B cell (primary cell): ENCODE measurements around the gene NEMP1. TPM values are rescaled to one million over a fixed set of nuclear protein-coding genes. Genes with fewer than 3 reads are reported as not detected.

Experiments
- ATAC-seq: fragments of 200-7000 bp; cut with Tn5 transposase; one replicate; pipeline ENCODE4 v1.10.0; 2021; ENCODE audit warnings: low read depth, mild to moderate bottlenecking, moderate number of reproducible peaks, moderate library complexity
- CTCF ChIA-PET: fragments of 350-600 bp; sonication (Branson Sonifier 250); formaldehyde crosslinking; loops from one replicate; lab custom pipeline; 2021; ENCODE audit warnings: antibody characterized with exemption, inconsistent platforms; lab: Charles Lee
- POLR2A ChIA-PET: fragments of 350-600 bp; sonication (Branson Sonifier 250); formaldehyde crosslinking; loops from one replicate; lab custom pipeline; 2021; ENCODE audit warnings: antibody characterized with exemption; lab: Charles Lee
- DNase-seq: peaks from one replicate; pipeline ENCODE4 v3.0.0; 2013
- H2AFZ ChIP-seq: 2 replicates; pipeline ENCODE4 v1.6.1; 2012; ENCODE audit warnings: mild to moderate bottlenecking, low read depth, low read length; ENCODE audit not compliant: insufficient read depth, poor library complexity, severe bottlenecking
- H3K27ac ChIP-seq, 2 donors: 1 replicate in 1 of 2; 2 replicates in 1 of 2; pipeline ENCODE4 v1.5.1; 2012 to 2013; ENCODE audit warnings: low read length in 2 of 2, mild to moderate bottlenecking in 2 of 2, moderate library complexity in 1 of 2
- H3K27me3 ChIP-seq, 4 experiments: fragments of 200-600 bp in 1 of 4; sonication (generic) in 1 of 4; replicated peaks in 1 of 4; 1 replicate in 2 of 4; 2 replicates in 2 of 4; pipeline versions ENCODE4 v1.6.1 to v1.7.0; 2013 to 2016; ENCODE audit warnings: low read length in 3 of 4, mild to moderate bottlenecking in 2 of 4, mixed read lengths in 1 of 4, moderate library complexity in 1 of 4; ENCODE audit not compliant: insufficient read depth in 4 of 4, control insufficient read depth in 3 of 4; ENCODE audit errors: control extremely low read depth in 1 of 4
- H3K36me3 ChIP-seq, 2 experiments: replicated peaks in 1 of 2; 1 replicate in 1 of 2; 2 replicates in 1 of 2; pipeline versions ENCODE4 v1.6.1 to v1.7.1; 2013; ENCODE audit warnings: low read length in 1 of 2; ENCODE audit not compliant: insufficient read depth in 2 of 2, control insufficient read depth in 1 of 2; ENCODE audit errors: control extremely low read depth in 1 of 2, extremely low read depth in 1 of 2
- H3K4me1 ChIP-seq, 2 donors: fragments of 200-600 bp in 1 of 2; sonication (generic) in 1 of 2; 1 replicate in 1 of 2; 2 replicates in 1 of 2; pipeline versions ENCODE4 v1.5.1 to v1.6.1; 2013 to 2017; ENCODE audit warnings: low read length in 2 of 2; ENCODE audit not compliant: control insufficient read depth in 2 of 2, insufficient read depth in 2 of 2
- H3K4me2 ChIP-seq: replicated peaks from 2 replicates; pipeline ENCODE3; 2012; ENCODE audit warnings: mild to moderate bottlenecking, low read depth, low read length; ENCODE audit not compliant: poor library complexity, severe bottlenecking
- H3K4me3 ChIP-seq, 5 experiments: fragments of 200-600 bp in 1 of 5; sonication (generic) in 1 of 5; 1 replicate in 3 of 5; 2 replicates in 2 of 5; pipeline versions ENCODE4 v1.5.1 to v1.7.0; 2011 to 2016; ENCODE audit warnings: low read length in 4 of 5, mild to moderate bottlenecking in 4 of 5, low read depth in 2 of 5, control low read depth in 1 of 5, moderate library complexity in 1 of 5; ENCODE audit not compliant: insufficient read depth in 1 of 5; ENCODE audit errors: control extremely low read depth in 1 of 5, extremely low read depth in 1 of 5
- H3K79me2 ChIP-seq: fragments of 200-600 bp; sonication (generic); one replicate; pipeline ENCODE4 v1.6.0; 2016; ENCODE audit warnings: low read length; ENCODE audit not compliant: control insufficient read depth, insufficient read depth
- H3K9ac ChIP-seq: fragments of 200-600 bp; sonication (generic); 2 replicates; pipeline ENCODE4 v1.6.1; 2017; ENCODE audit warnings: mild to moderate bottlenecking, low read length, moderate library complexity
- H3K9me3 ChIP-seq, 3 donors: one replicate each; pipeline versions ENCODE4 v1.6.1 to v1.7.1; 2013; ENCODE audit warnings: low read length in 2 of 3; ENCODE audit not compliant: control insufficient read depth in 2 of 3, insufficient read depth in 1 of 3; ENCODE audit errors: control extremely low read depth in 1 of 3
- H4K20me1 ChIP-seq: 2 replicates; pipeline ENCODE4 v1.6.0; 2012; ENCODE audit warnings: mild to moderate bottlenecking, low read length; ENCODE audit not compliant: insufficient read depth, control insufficient read depth, poor library complexity, severe bottlenecking
- H3K27ac Mint-ChIP-seq: one replicate; pipeline ENCODE4 v1.8.0; 2021; ENCODE audit warnings: mixed read lengths
- H3K27me3 Mint-ChIP-seq: one replicate; pipeline ENCODE4 v1.8.0; 2021; ENCODE audit warnings: mixed read lengths
- H3K4me1 Mint-ChIP-seq: one replicate; pipeline ENCODE4 v1.8.0; 2021; ENCODE audit warnings: mixed read lengths
- H3K4me3 Mint-ChIP-seq: one replicate; pipeline ENCODE4 v1.8.0; 2021; ENCODE audit warnings: mixed read lengths
- H3K9me3 Mint-ChIP-seq: one replicate; pipeline ENCODE4 v1.8.0; 2022; ENCODE audit warnings: mixed read lengths; ENCODE audit not compliant: insufficient read depth
- CTCF ChIP-seq: fragments of 200-600 bp; IDR thresholded peaks from one replicate; pipeline ENCODE4 v1.8.0; 2022; ENCODE audit warnings: antibody characterized with exemption, mild to moderate bottlenecking
- EZH2 ChIP-seq: IDR thresholded peaks from 2 replicates; pipeline ENCODE4 v1.6.1; 2012; ENCODE audit warnings: borderline replicate concordance, low read depth, mild to moderate bottlenecking, moderate library complexity, low read length; ENCODE audit not compliant: insufficient read depth, poor library complexity, severe bottlenecking
- WGBS: methylation state at CpG from one replicate; pipeline ENCODE4 v1.1.5; 2013; ENCODE audit warnings: missing lambda C conversion rate; ENCODE audit not compliant: insufficient coverage; 5-methylcytosine and 5-hydroxymethylcytosine counted together
- intact Hi-C: fragments of 100-400 bp; cut with micrococcal nuclease; formaldehyde crosslinking; loops from one replicate; pipeline ENCODE4 v1.10.0; 2022
- polyA plus RNA-seq: library from polyadenylated mRNA; depleted of rRNA; stranded (reverse); fragments of >200 nt; gene quantifications from 2 replicates; pipeline ENCODE4 v1.2.3, GENCODE V29; 2012
- total RNA-seq, 2 donors: library from RNA; stranded (reverse); fragments of 120-200 nt in 1 of 2; gene quantifications; 1 replicate in 1 of 2; 2 replicates in 1 of 2; pipeline versions ENCODE4 v1.2.3 to v1.2.4, GENCODE V29; 2013 to 2022

The NEMP1 gene
- total and polyA plus RNA-seq, 2 donors (not counting 1 experiment from before 2014, with no cell fraction given), result 13.6 to 35.0 TPM

GRCh38 chr12:57069523-57069922 lies 9.1 kb downstream of the NEMP1 start:
- H3K4me2 ChIP-seq, result peak overlapping the region; percentile 14
- no peak overlapping the region for H3K4me3 ChIP-seq
- peak overlapping the region; percentile 30 to 53 for H3K27ac ChIP-seq

More at GRCh38 chr12:57069523-57069922, 9.1 kb downstream of the NEMP1 start:
- WGBS, result 19% methylated on average over 3 of the region's 3 CpGs
- POLR2A ChIA-PET, result interaction anchor here (0.6 to 3.1 kb wide), 9 partner anchors 10 to 113 kb away, joined by 3 to 68 read pairs (median 4); partner anchors contain the start of genes NEMP1 and STAT6
- intact Hi-C loops, result loop anchor here (1.0 to 5.0 kb wide), 7 partner anchors 9 to 173 kb away; partner anchors contain the start of gene NEMP1
- Mint-ChIP-seq H3K4me1 (peaks cover 32% of the 10 kb centered on the region), H3K9me3 (no peaks in the 10 kb centered on the region), H3K4me3 (no peak overlapping the region), H3K27ac (peak overlapping the region; percentile 82), H3K27me3 (no peaks in the 10 kb centered on the region)
- Histone ChIP-seq H3K36me3 (peaks cover 8 to 34% of the 10 kb centered on the region in 2 experiments), H3K79me2 (peaks cover 45% of the 10 kb centered on the region), H4K20me1 (no peaks in the 10 kb centered on the region), H3K9me3 (no peaks in the 10 kb centered on the region), H3K9ac (no peak overlapping the region), H2AFZ (peak overlapping the region; percentile 49), H3K27me3 (no peaks in the 10 kb centered on the region), H3K4me1 (peaks cover 12 to 23% of the 10 kb centered on the region in 2 donors)
- DNase-seq (peak; percentile 85), ATAC-seq (peak; percentile 100)
- peak; percentile 85 for TF ChIP-seq CTCF
- TF ChIP-seq EZH2, result no peak
- CTCF ChIA-PET, result interaction anchor here (0.6 to 20.9 kb wide), 36 partner anchors 10 to 327 kb away, joined by 3 to 420 read pairs (median 5); partner anchors contain the start of genes LRP1, NAB2, NEMP1 and STAT6
